ENCODE data around the gene TTBK1. TPM values are rescaled to one million over a fixed set of nuclear protein-coding genes. Genes with fewer than 3 reads are reported as not detected.

TTBK1 gene
- total RNA-seq: under 1 TPM in 2 of 5 donors, not detected in 3; 0.14 to 0.37 TPM
- polyA plus RNA-seq: under 1 TPM; 0.05 to 0.15 (median 0.12) TPM
- long read RNA-seq, donor 1: 0 reads
- long read RNA-seq, donor 2: 0 reads
- long read RNA-seq, donor 3: 0 reads
- long read RNA-seq, donor 4: 0 reads
- long read RNA-seq, donor 5: 0 reads
- long read RNA-seq, donor 6: 0 reads
- long read RNA-seq, donor 7: 0 reads
- long read RNA-seq, donor 8: 0 reads
- long read RNA-seq, donor 9: 0 reads
- long read RNA-seq, donor 10: 0 reads

DNA sequence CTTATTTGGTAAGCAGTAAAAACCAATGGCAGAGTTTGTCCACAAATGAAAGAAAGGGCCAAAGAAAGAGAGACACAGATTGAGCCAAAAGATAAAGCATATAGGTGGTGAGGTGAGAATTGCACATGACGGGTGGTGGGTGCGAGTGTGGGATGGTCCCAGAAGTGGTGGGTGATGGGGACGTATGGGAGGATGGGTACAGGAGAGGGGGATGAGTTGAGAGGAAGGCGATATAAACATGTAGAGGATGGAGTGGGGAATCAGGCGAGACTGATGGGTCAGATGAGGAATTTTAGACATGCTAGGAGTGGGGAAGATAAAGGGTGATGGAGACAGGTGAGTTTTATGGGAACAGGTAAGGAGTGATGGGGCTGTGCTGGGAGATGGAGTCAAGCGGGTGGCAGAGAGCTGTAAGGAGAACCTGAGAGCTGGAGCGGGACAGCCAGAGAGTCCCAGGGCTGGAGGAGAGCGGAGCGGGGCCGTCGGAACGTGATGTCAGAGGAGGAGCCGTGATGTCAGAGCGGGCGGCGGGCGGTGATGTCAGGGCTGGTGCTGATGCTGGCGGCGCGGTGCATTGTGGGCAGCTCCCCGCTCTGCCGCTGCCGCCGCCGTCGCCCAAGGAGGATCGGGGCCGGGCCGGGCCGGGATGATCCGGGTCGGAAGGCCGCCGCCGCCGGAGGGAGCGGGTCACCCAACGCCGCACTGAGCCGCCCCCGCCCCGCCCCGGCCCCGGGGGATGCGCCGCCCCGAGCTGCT, at the start of gene TTBK1:
TSS of gene TTBK1 (plus strand) at position 574 of the 756 bp plus-strand sequence. CDS start 3,180 bp downstream, outside the sequence.
- no peak within 1 kb of the TSS for H3K4me3 ChIP-seq
- DNase-seq: peak in 1 of 2 donors; percentile 51
- H3K4me1 ChIP-seq: peaks cover 10 to 22% (median 18%) of the 10 kb centered on the region in 4 donors
- peaks cover 0 to 7% (median 2%) of the 10 kb centered on the region in 4 donors for H3K9me3 ChIP-seq
- no peak within 1 kb of the TSS for H3K27ac ChIP-seq
- WGBS, 5 donors: 10 to 30% (median 17%) methylated on average over 12 to 42 of the region's 47 CpGs
- TF ChIP-seq POLR2AphosphoS5 (IDR thresholded peaks at IDR 0.05): no peak
- no peak for TF ChIP-seq EP300 (IDR thresholded peaks at IDR 0.05)
- no peak for TF ChIP-seq POLR2A (IDR thresholded peaks at IDR 0.05)
- TF ChIP-seq, protein P1, sequence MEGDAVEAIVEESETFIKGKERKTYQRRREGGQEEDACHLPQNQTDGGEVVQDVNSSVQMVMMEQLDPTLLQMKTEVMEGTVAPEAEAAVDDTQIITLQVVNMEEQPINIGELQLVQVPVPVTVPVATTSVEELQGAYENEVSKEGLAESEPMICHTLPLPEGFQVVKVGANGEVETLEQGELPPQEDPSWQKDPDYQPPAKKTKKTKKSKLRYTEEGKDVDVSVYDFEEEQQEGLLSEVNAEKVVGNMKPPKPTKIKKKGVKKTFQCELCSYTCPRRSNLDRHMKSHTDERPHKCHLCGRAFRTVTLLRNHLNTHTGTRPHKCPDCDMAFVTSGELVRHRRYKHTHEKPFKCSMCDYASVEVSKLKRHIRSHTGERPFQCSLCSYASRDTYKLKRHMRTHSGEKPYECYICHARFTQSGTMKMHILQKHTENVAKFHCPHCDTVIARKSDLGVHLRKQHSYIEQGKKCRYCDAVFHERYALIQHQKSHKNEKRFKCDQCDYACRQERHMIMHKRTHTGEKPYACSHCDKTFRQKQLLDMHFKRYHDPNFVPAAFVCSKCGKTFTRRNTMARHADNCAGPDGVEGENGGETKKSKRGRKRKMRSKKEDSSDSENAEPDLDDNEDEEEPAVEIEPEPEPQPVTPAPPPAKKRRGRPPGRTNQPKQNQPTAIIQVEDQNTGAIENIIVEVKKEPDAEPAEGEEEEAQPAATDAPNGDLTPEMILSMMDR (IDR thresholded peaks at IDR 0.05): no peak
- H3K27me3 ChIP-seq: peaks cover 6 to 77% (median 47%) of the 10 kb centered on the region in 3 donors
- intact Hi-C loops (cut with DNase I; ENCODE audit: low total_unique reads): no loop called here
- no peaks in the 10 kb centered on the region for H3K36me3 ChIP-seq

DNA sequence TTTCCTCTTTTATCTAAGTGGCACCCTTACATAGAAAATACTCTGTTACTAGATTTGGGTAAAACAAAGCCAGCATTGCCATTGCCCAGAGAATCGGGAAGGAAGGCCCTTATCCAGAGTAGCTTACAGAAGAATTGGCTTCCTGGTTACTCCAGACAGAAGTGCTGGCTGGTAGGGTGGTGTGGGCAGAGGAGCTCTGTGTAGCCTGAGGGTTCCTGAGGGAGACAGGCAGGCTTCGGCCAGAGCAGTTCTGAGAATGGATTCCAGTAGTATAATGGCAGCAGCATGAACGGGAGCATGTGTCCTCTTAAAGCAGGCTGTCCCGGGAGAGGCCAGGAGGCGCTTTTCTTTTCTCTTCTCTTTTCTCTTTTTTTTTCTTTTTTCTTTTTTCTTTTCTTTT, 49.4 kb upstream of the TTBK1 start:
- 89 to 96% (median 93%) methylated on average over 5 of the region's 5 CpGs for WGBS, 5 donors
- H3K9me3 ChIP-seq: no peaks in the 10 kb centered on the region
- peaks cover 13 to 92% (median 89%) of the 10 kb centered on the region in 4 donors for H3K36me3 ChIP-seq
- TF ChIP-seq POLR2A (IDR thresholded peaks at IDR 0.05) (no peak), POLR2AphosphoS5 (IDR thresholded peaks at IDR 0.05) (no peak), EP300 (IDR thresholded peaks at IDR 0.05) (no peak)
- TF ChIP-seq, protein P1 (IDR thresholded peaks at IDR 0.05): no peak
- intact Hi-C loops (cut with DNase I; ENCODE audit: low total_unique reads): no loop called here
- no peak overlapping the region for H3K4me3 ChIP-seq
- no peak overlapping the region for H3K27ac ChIP-seq
- H3K4me1 ChIP-seq: no peaks in the 10 kb centered on the region
- DNase-seq: no peak
- H3K27me3 ChIP-seq: no peaks in the 10 kb centered on the region

DNA sequence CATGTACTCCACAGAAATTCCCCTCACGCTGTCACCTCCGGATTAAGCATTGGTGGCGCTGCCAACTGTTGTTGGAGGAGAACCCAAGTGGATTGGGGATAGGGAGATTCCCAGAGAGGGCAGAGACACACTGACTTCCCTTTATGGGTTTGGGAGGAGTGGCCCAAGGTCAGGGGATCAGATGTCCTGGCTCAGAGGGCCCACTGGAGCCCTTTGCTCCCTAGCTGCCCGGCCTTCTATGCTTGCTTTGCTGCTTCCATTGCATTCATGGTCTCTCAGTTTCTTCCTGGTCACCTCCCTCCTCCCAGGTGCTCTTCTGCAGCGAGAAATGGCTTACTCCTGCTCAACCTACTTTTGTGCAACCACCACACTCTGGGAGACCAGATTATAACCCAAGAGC, 46.9 kb upstream of the TTBK1 start:
- intact Hi-C loops (cut with DNase I; ENCODE audit: low total_unique reads): no loop called here
- TF ChIP-seq POLR2AphosphoS5 (IDR thresholded peaks at IDR 0.05) (no peak), POLR2A (IDR thresholded peaks at IDR 0.05) (no peak), EP300 (IDR thresholded peaks at IDR 0.05) (no peak)
- TF ChIP-seq, protein P1 (IDR thresholded peaks at IDR 0.05): no peak
- Histone ChIP-seq H3K9me3 (no peaks in the 10 kb centered on the region), H3K27ac (no peak overlapping the region), H3K4me3 (no peak overlapping the region), H3K36me3 (peaks cover 21 to 98% (median 97%) of the 10 kb centered on the region in 4 donors), H3K27me3 (no peaks in the 10 kb centered on the region), H3K4me1 (no peaks in the 10 kb centered on the region)
- no peak for DNase-seq
- 80 to 92% (median 91%) methylated on average over 5 of the region's 5 CpGs for WGBS, 5 donors

DNA sequence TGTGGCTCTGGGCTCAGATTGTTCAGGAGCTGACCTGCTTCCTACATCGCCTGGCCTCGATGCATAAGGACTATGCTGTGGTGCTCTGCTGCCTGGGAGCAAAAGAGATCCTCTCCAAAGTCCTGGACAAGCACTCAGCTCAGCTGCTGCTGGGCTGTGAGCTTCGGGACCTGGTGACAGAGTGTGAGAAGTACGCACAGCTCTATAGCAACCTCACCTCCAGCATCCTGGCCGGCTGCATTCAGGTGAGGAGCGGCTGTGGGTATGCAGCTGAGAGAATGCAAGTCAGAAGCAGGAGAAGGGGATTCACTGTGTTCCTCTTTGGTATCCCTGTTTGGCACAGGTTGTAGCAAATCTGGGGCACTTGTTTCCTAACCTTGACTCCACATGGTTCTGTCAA, 43.4 kb upstream of the TTBK1 start:
- no peaks in the 10 kb centered on the region for H3K27me3 ChIP-seq
- no peaks in the 10 kb centered on the region for H3K9me3 ChIP-seq
- peaks cover 29 to 92% (median 80%) of the 10 kb centered on the region in 4 donors for H3K36me3 ChIP-seq
- DNase-seq: no peak
- no peak overlapping the region for H3K27ac ChIP-seq
- H3K4me3 ChIP-seq: no peak overlapping the region
- TF ChIP-seq, protein P1 (IDR thresholded peaks at IDR 0.05): no peak
- no peak for TF ChIP-seq POLR2AphosphoS5 (IDR thresholded peaks at IDR 0.05)
- TF ChIP-seq EP300 (IDR thresholded peaks at IDR 0.05): no peak
- no peak for TF ChIP-seq POLR2A (IDR thresholded peaks at IDR 0.05)
- intact Hi-C loops (cut with DNase I; ENCODE audit: low total_unique reads): no loop called here
- no peaks in the 10 kb centered on the region for H3K4me1 ChIP-seq
- WGBS, 5 donors: 85 to 92% (median 89%) methylated on average over 6 of the region's 6 CpGs
